Measurements from ENCODE around the gene COX20. TPM values are rescaled to one million over a fixed set of nuclear protein-coding genes. Genes with fewer than 3 reads are reported as not detected.

The COX20 gene
- total RNA-seq, result 23.9 and 29.2 TPM in 2 replicates

- DNase-seq (ENCODE audit: low read depth), result no peak
- peak within 1 kb of the TSS; percentile 58 for H3K4me3 ChIP-seq (ENCODE audit: low read depth, low read length)
- TF ChIP-seq CTCF (conservative IDR thresholded peaks at IDR 0.05; ENCODE audit: low read depth, low read length), result no peak
Measured at GRCh38 chr1:244835276-244836134, at the start of gene COX20. Gene COX20, plus strand, starts transcription at chr1:244835658. Its CDS starts 57 bp downstream, at chr1:244835715.

- TF ChIP-seq CTCF (conservative IDR thresholded peaks at IDR 0.05; ENCODE audit: low read depth, low read length), result no peak
- no peak overlapping the region for H3K4me3 ChIP-seq (ENCODE audit: low read depth, low read length)
- no peak for DNase-seq (ENCODE audit: low read depth)
Measured at GRCh38 chr1:244788493-244789275, 46.8 kb upstream of the COX20 start.

- no peak overlapping the region for H3K4me3 ChIP-seq (ENCODE audit: low read depth, low read length)
- no peak for DNase-seq (ENCODE audit: low read depth)
- no peak for TF ChIP-seq CTCF (conservative IDR thresholded peaks at IDR 0.05; ENCODE audit: low read depth, low read length)
Measured at GRCh38 chr1:244789276-244789580, 46.2 kb upstream of the COX20 start.

GRCh38 chr1:244789731-244790130, 45.7 kb upstream of the COX20 start:
- no peak for TF ChIP-seq CTCF (conservative IDR thresholded peaks at IDR 0.05; ENCODE audit: low read depth, low read length)
- DNase-seq (ENCODE audit: low read depth), result no peak
- no peak overlapping the region for H3K4me3 ChIP-seq (ENCODE audit: low read depth, low read length)

- no peak for DNase-seq (ENCODE audit: low read depth)
- no peak for TF ChIP-seq CTCF (conservative IDR thresholded peaks at IDR 0.05; ENCODE audit: low read depth, low read length)
- H3K4me3 ChIP-seq (ENCODE audit: low read depth, low read length), result no peak overlapping the region
Measured at GRCh38 chr1:244791061-244791460, 44.4 kb upstream of the COX20 start.

GRCh38 chr1:244792188-244792850, 43.1 kb upstream of the COX20 start:
- no peak for DNase-seq (ENCODE audit: low read depth)
- TF ChIP-seq CTCF (conservative IDR thresholded peaks at IDR 0.05; ENCODE audit: low read depth, low read length), result no peak
- no peak overlapping the region for H3K4me3 ChIP-seq (ENCODE audit: low read depth, low read length)
